Vagina (tissue), 2 donors: ENCODE measurements around the gene UCHL1. TPM values are rescaled to one million over a fixed set of nuclear protein-coding genes. Genes with fewer than 3 reads are reported as not detected.

Experiments
- DNase-seq, 2 donors: peaks; one replicate each; pipeline ENCODE4 v3.0.0-alpha.2; 2017; ENCODE audit errors: extremely low spot score in 2 of 2
- H3K27ac ChIP-seq: fragments of 200-600 bp; sonication (generic); one replicate; pipeline ENCODE4 v1.5.1; 2019
- H3K27me3 ChIP-seq: fragments of 200-600 bp; sonication (generic); one replicate; pipeline ENCODE4 v1.5.1; 2019
- H3K36me3 ChIP-seq, 2 donors: fragments of 200-600 bp; sonication (generic); one replicate each; pipeline ENCODE4 v1.5.1; 2017 to 2019
- H3K4me1 ChIP-seq: fragments of 200-600 bp; sonication (generic); one replicate; pipeline ENCODE4 v1.5.1; 2019
- H3K4me3 ChIP-seq, 2 donors: fragments of 200-600 bp; sonication (generic); 1 replicate in 1 of 2; 2 replicates in 1 of 2; pipeline ENCODE4 v1.5.1; 2016 to 2019
- H3K9me3 ChIP-seq: fragments of 200-600 bp; sonication (generic); one replicate; pipeline ENCODE4 v1.5.1; 2019
- CTCF ChIP-seq, 3 experiments: fragments of 450-650 bp in 2 of 3; fragments of 200-600 bp in 1 of 3; sonication (generic) in 1 of 3; IDR thresholded peaks; one replicate each; pipeline ENCODE4 v1.5.1; 2017 to 2019; ENCODE audit warnings: antibody characterized with exemption in 3 of 3, mild to moderate bottlenecking in 2 of 3, moderate library complexity in 2 of 3
- POLR2A ChIP-seq, 2 donors: fragments of 450-650 bp; IDR thresholded peaks; one replicate each; pipeline ENCODE4 v1.6.1; 2017; ENCODE audit warnings: antibody characterized with exemption in 2 of 2, mild to moderate bottlenecking in 2 of 2, moderate library complexity in 2 of 2
- POLR2AphosphoS5 ChIP-seq, 2 donors: sonication (generic); formaldehyde crosslinking; IDR thresholded peaks; one replicate each; pipeline ENCODE4 v1.9.0; 2017; ENCODE audit warnings: antibody characterized with exemption in 2 of 2, mild to moderate bottlenecking in 2 of 2, low read depth in 1 of 2; ENCODE audit not compliant: insufficient read depth in 1 of 2
- intact Hi-C: fragments of 100-400 bp; cut with DNase I; formaldehyde crosslinking; loops from one replicate; pipeline ENCODE4 v1.15.1; 2023
- total RNA-seq: library from RNA; depleted of rRNA; stranded (reverse); fragments of >200 nt; gene quantifications from one replicate; pipeline ENCODE4 v1.2.3, GENCODE V29; 2016

UCHL1 gene
- total RNA-seq, 1 donor from 2014 or later = 174 TPM

- no peak for TF ChIP-seq POLR2AphosphoS5 (IDR thresholded peaks at IDR 0.05; ENCODE audit: insufficient read depth in 1 of 2, low read depth in 1 of 2)
- TF ChIP-seq POLR2A (IDR thresholded peaks at IDR 0.05) = no peak
- TF ChIP-seq CTCF (IDR thresholded peaks at IDR 0.05) = no peak
- Histone ChIP-seq H3K4me1 (peaks cover 42% of the 10 kb centered on the region), H3K4me3 (peak overlapping the region; percentile 91 to 95), H3K36me3 (no peaks in the 10 kb centered on the region), H3K9me3 (no peaks in the 10 kb centered on the region), H3K27ac (no peak overlapping the region), H3K27me3 (no peaks in the 10 kb centered on the region)
- no peak for DNase-seq
- intact Hi-C loops = loop anchor here (5.0 kb wide), 2 partner anchors 235 to 285 kb away; no protein-coding TSS in a partner anchor
Observed at GRCh38 chr4:41211951-41212615, 44.6 kb upstream of the UCHL1 start.

- TF ChIP-seq POLR2AphosphoS5 (IDR thresholded peaks at IDR 0.05; ENCODE audit: insufficient read depth in 1 of 2, low read depth in 1 of 2) (no peak), CTCF (IDR thresholded peaks at IDR 0.05) (peak in 2 of 3 experiments; percentile 29 to 43)
- Histone ChIP-seq H3K27ac (peak overlapping the region; percentile 92), H3K4me1 (peaks cover 39% of the 10 kb centered on the region), H3K4me3 (peak overlapping the region; percentile 91 to 95), H3K9me3 (no peaks in the 10 kb centered on the region), H3K36me3 (no peaks in the 10 kb centered on the region), H3K27me3 (no peaks in the 10 kb centered on the region)
- intact Hi-C loops = loop anchor here (5.0 kb wide), 2 partner anchors 235 to 285 kb away; no protein-coding TSS in a partner anchor
- DNase-seq = no peak
Observed at GRCh38 chr4:41212616-41213203, 44.0 kb upstream of the UCHL1 start.

- Histone ChIP-seq H3K36me3 (no peaks in the 10 kb centered on the region), H3K27me3 (no peaks in the 10 kb centered on the region), H3K4me1 (peaks cover 33% of the 10 kb centered on the region), H3K27ac (peak overlapping the region; percentile 92), H3K9me3 (no peaks in the 10 kb centered on the region), H3K4me3 (peak overlapping the region; percentile 91 to 95)
- intact Hi-C loops = loop anchor here (5.0 kb wide), 2 partner anchors 236 to 286 kb away; no protein-coding TSS in a partner anchor
- DNase-seq = no peak
- TF ChIP-seq CTCF (IDR thresholded peaks at IDR 0.05) = no peak
Observed at GRCh38 chr4:41213625-41214135, 43.0 kb upstream of the UCHL1 start.

- H3K27me3 ChIP-seq = no peaks in the 10 kb centered on the region
- H3K9me3 ChIP-seq = no peaks in the 10 kb centered on the region
- peak within 1 kb of the TSS; percentile 91 to 95 for H3K4me3 ChIP-seq
- H3K4me1 ChIP-seq = peaks cover 33% of the 10 kb centered on the region
- intact Hi-C loops = loop anchor here (5.0 kb wide), 2 partner anchors 237 to 287 kb away; no protein-coding TSS in a partner anchor
- TF ChIP-seq POLR2AphosphoS5 (IDR thresholded peaks at IDR 0.05; ENCODE audit: insufficient read depth in 1 of 2, low read depth in 1 of 2) = peak; percentile 80 to 89
- TF ChIP-seq POLR2A (IDR thresholded peaks at IDR 0.05) = peak in 1 of 2 donors; percentile 80
- TF ChIP-seq CTCF (IDR thresholded peaks at IDR 0.05) = peak in 1 of 3 experiments; percentile 93
- H3K27ac ChIP-seq = peak within 1 kb of the TSS; percentile 92
- DNase-seq = peak in 1 of 2 donors; percentile 95
- H3K36me3 ChIP-seq = no peaks in the 10 kb centered on the region
Observed at GRCh38 chr4:41214136-41214824, 42.4 kb upstream of the UCHL1 start, which contains the start of gene APBB2. Gene APBB2, minus strand, starts transcription at chr4:41214542. Its CDS starts 181,288 bp downstream, at chr4:41033254.
